LNCaP clone FGC (cell line): ENCODE data around the gene FRYL.
"Not testable (repeated sequence)": the region's sequence is repeated elsewhere in the genome, so short reads cannot be mapped to it uniquely, and the experiment has no call there.

Experiments used
- DNase-seq: peaks from one replicate; pipeline ENCODE4 v3.0.0-alpha.2; 2011; ENCODE audit warnings: low read depth
- H3K4me3 ChIP-seq: 2 replicates; pipeline ENCODE4 v1.5.1; 2011; ENCODE audit warnings: mild to moderate bottlenecking, low read depth, low read length, control low read depth
- CTCF ChIP-seq: IDR thresholded peaks from 2 replicates; pipeline ENCODE4 v1.5.1; 2012; ENCODE audit warnings: mild to moderate bottlenecking; ENCODE audit not compliant: control insufficient read depth, insufficient read depth; ENCODE audit errors: extremely low read depth

Gene FRYL

GRCh38 chr4:48641401-48641800, 138.7 kb downstream of the FRYL start:
- no peak overlapping the region for H3K4me3 ChIP-seq
- no peak for DNase-seq
- TF ChIP-seq CTCF = no peak

- DNase-seq = no peak
- no peak overlapping the region for H3K4me3 ChIP-seq
- no peak for TF ChIP-seq CTCF
Measured at GRCh38 chr4:48640699-48641098, 139.4 kb downstream of the FRYL start.

DNA sequence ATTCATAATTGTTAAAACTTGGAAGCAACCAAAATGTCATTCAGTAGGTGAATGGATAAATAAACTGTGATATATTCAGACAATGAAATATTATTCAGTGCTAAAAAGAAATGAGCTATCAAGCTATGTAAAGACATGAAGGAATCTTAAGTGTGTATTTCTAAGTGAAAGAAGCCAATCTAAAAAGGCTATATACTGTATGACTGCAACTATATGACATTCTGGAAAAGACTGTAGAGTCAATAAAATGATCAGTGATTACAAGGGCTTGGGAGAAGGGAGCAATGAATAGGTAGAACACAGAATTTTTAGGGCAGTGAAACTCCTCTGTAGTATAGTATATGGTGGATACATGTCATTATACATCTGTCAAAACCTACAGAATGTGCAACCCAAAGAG, 139.9 kb downstream of the FRYL start:
- no peak for DNase-seq
- no peak for TF ChIP-seq CTCF
- no peak overlapping the region for H3K4me3 ChIP-seq

DNA sequence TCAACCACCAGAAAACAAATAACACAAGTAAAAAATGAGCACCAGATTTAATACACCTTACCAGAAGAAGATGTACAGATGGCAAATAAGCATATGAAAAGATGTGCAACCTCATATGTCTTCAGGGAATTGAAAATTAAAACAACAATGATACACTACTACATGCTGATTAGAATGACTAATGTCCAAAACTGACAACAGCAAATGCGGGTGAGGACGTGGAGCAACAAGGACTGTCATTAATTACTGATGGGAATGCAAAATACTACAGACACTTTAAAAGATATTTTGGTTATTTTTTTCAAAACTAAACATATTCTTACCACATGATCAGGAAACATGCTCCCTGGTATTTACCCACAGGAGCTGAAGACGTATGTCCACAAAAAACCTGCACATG, 140.3 kb downstream of the FRYL start:
- no peak for TF ChIP-seq CTCF
- no peak for DNase-seq
- no peak overlapping the region for H3K4me3 ChIP-seq

GRCh38 chr4:48638586-48638985, 141.5 kb downstream of the FRYL start:
- not testable (repeated sequence) for H3K4me3 ChIP-seq, DNase-seq

GRCh38 chr4:48636911-48637310, 143.2 kb downstream of the FRYL start:
- TF ChIP-seq CTCF = no peak
- no peak for DNase-seq
- no peak overlapping the region for H3K4me3 ChIP-seq

GRCh38 chr4:48635980-48636379, 144.1 kb downstream of the FRYL start:
- H3K4me3 ChIP-seq = no peak overlapping the region
- TF ChIP-seq CTCF = no peak
- no peak for DNase-seq

- no peak for TF ChIP-seq CTCF
- peak overlapping the region; percentile 10; the same call in 1 of the 2 replicates for H3K4me3 ChIP-seq
- no peak for DNase-seq
Measured at GRCh38 chr4:48635310-48635709, 144.8 kb downstream of the FRYL start.
